ENCODE results near the gene NPHP4.

- no peak for TF ChIP-seq ZNF274 (IDR thresholded peaks at IDR 0.05; ENCODE audit: low read depth, low read length)
- no peak for TF ChIP-seq YY1 (IDR thresholded peaks at IDR 0.05; ENCODE audit: insufficient read depth, insufficient read length)
Observed at GRCh38 chr1:5986018-5986417, 6.2 kb downstream of the NPHP4 start.
